ENCODE results near the gene DGKE.

Gene DGKE

GRCh38 chr17:56849131-56849530 lies 15.2 kb downstream of the DGKE start:
- H3K9ac ChIP-seq, result no peak overlapping the region
- no peaks in the 10 kb centered on the region for H3K27me3 ChIP-seq (ENCODE audit: control insufficient read depth, insufficient read depth, low read length)
- no peak overlapping the region for H3K27ac ChIP-seq
- TF ChIP-seq, protein P1, sequence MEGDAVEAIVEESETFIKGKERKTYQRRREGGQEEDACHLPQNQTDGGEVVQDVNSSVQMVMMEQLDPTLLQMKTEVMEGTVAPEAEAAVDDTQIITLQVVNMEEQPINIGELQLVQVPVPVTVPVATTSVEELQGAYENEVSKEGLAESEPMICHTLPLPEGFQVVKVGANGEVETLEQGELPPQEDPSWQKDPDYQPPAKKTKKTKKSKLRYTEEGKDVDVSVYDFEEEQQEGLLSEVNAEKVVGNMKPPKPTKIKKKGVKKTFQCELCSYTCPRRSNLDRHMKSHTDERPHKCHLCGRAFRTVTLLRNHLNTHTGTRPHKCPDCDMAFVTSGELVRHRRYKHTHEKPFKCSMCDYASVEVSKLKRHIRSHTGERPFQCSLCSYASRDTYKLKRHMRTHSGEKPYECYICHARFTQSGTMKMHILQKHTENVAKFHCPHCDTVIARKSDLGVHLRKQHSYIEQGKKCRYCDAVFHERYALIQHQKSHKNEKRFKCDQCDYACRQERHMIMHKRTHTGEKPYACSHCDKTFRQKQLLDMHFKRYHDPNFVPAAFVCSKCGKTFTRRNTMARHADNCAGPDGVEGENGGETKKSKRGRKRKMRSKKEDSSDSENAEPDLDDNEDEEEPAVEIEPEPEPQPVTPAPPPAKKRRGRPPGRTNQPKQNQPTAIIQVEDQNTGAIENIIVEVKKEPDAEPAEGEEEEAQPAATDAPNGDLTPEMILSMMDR (IDR thresholded peaks at IDR 0.05), result no peak
- no peak overlapping the region for H2AFZ ChIP-seq
- no peak overlapping the region for H3K4me2 ChIP-seq (ENCODE audit: low read length)
- H3K4me1 ChIP-seq, result no peaks in the 10 kb centered on the region
- H3K4me3 ChIP-seq (ENCODE audit: low read depth, low read length), result no peak overlapping the region
- no peaks in the 10 kb centered on the region for H3K36me3 ChIP-seq (ENCODE audit: control insufficient read depth, insufficient read depth, low read length)
- no peaks in the 10 kb centered on the region for H3K9me3 ChIP-seq (ENCODE audit: control insufficient read depth, low read length)
- H3K79me2 ChIP-seq, result no peaks in the 10 kb centered on the region

GRCh38 chr17:56850591-56850990 lies 16.6 kb downstream of the DGKE start:
- H3K4me1 ChIP-seq, result no peaks in the 10 kb centered on the region
- H3K9ac ChIP-seq, result no peak overlapping the region
- no peaks in the 10 kb centered on the region for H3K79me2 ChIP-seq
- no peak overlapping the region for H3K4me3 ChIP-seq (ENCODE audit: low read depth, low read length)
- H3K4me2 ChIP-seq (ENCODE audit: low read length), result no peak overlapping the region
- H3K9me3 ChIP-seq (ENCODE audit: control insufficient read depth, low read length), result no peaks in the 10 kb centered on the region
- H3K27ac ChIP-seq, result no peak overlapping the region
- no peaks in the 10 kb centered on the region for H3K36me3 ChIP-seq (ENCODE audit: control insufficient read depth, insufficient read depth, low read length)
- TF ChIP-seq, protein P1 (IDR thresholded peaks at IDR 0.05), result no peak
- H2AFZ ChIP-seq, result no peak overlapping the region
- no peaks in the 10 kb centered on the region for H3K27me3 ChIP-seq (ENCODE audit: control insufficient read depth, insufficient read depth, low read length)

DNA sequence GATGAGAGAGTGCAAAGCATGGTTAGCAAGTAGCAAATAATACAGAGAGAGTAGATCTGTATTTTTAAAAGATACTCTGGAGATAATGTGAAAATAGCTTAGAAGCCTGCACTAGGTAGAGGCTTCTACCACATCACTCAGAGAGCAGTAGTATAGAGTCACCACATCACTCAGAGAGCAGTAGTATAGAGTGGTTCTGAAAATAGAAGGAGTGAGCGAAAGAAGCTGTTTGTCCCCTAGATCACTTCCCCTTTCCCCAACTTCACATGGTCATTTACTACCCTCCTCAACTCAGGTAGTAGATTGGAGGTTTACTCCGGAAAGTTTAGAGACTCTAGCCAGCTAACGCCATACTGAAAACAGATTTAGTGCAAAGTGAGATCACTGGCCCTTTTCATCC lies 17.1 kb downstream of the DGKE start:
- Histone ChIP-seq H2AFZ (no peak overlapping the region), H3K27me3 (ENCODE audit: control insufficient read depth, insufficient read depth, low read length) (no peaks in the 10 kb centered on the region), H3K9me3 (ENCODE audit: control insufficient read depth, low read length) (no peaks in the 10 kb centered on the region), H3K27ac (no peak overlapping the region), H3K4me2 (ENCODE audit: low read length) (no peak overlapping the region), H3K79me2 (no peaks in the 10 kb centered on the region), H3K36me3 (ENCODE audit: control insufficient read depth, insufficient read depth, low read length) (no peaks in the 10 kb centered on the region), H3K4me3 (ENCODE audit: low read depth, low read length) (no peak overlapping the region), H3K4me1 (no peaks in the 10 kb centered on the region), H3K9ac (no peak overlapping the region)
- TF ChIP-seq, protein P1 (IDR thresholded peaks at IDR 0.05), result no peak

- Histone ChIP-seq H3K27ac (no peak overlapping the region), H3K36me3 (ENCODE audit: control insufficient read depth, insufficient read depth, low read length) (no peaks in the 10 kb centered on the region), H3K4me2 (ENCODE audit: low read length) (no peak overlapping the region), H3K79me2 (no peaks in the 10 kb centered on the region), H2AFZ (no peak overlapping the region), H3K4me3 (ENCODE audit: low read depth, low read length) (no peak overlapping the region), H3K9me3 (ENCODE audit: control insufficient read depth, low read length) (no peaks in the 10 kb centered on the region), H3K27me3 (ENCODE audit: control insufficient read depth, insufficient read depth, low read length) (no peaks in the 10 kb centered on the region), H3K9ac (no peak overlapping the region), H3K4me1 (no peaks in the 10 kb centered on the region)
- TF ChIP-seq, protein P1 (IDR thresholded peaks at IDR 0.05), result no peak
These were observed 27.9 kb downstream of the DGKE start for GRCh38 chr17:56861899-56862298.

DNA sequence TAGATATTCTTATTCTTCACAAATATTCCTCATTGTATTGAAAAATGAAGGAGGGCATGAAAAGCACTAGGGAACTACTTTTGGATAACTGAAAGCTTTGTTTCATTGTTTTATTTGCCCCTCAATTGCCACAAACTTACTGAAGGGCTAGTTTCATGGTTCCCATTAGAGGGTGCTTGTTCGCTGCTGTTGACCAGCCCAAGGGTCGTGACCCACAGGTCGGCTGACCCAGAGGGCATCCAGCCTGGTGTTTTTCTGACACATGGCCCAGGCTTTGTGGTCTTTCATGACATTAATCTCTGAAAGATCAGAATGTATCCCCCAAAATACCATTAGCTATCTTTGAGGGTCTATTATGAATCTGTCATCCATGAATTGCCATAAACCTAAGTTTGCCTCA lies 30.0 kb downstream of the DGKE start:
- no peak overlapping the region for H3K9ac ChIP-seq
- H3K27ac ChIP-seq, result no peak overlapping the region
- no peaks in the 10 kb centered on the region for H3K4me1 ChIP-seq
- TF ChIP-seq, protein P1 (IDR thresholded peaks at IDR 0.05), result no peak
- no peaks in the 10 kb centered on the region for H3K27me3 ChIP-seq (ENCODE audit: control insufficient read depth, insufficient read depth, low read length)
- H3K4me3 ChIP-seq (ENCODE audit: low read depth, low read length), result no peak overlapping the region
- H3K36me3 ChIP-seq (ENCODE audit: control insufficient read depth, insufficient read depth, low read length), result no peaks in the 10 kb centered on the region
- H3K9me3 ChIP-seq (ENCODE audit: control insufficient read depth, low read length), result no peaks in the 10 kb centered on the region
- no peaks in the 10 kb centered on the region for H3K79me2 ChIP-seq
- no peak overlapping the region for H2AFZ ChIP-seq
- no peak overlapping the region for H3K4me2 ChIP-seq (ENCODE audit: low read length)

Data from parathyroid adenoma (tissue), 2 donors.